ENCODE data around the gene GCDH.
A peak's percentile ranks its signal among the peaks of the same experiment; 100 is the strongest.
"Not testable (repeated sequence)": the region's sequence is repeated elsewhere in the genome, so short reads cannot be mapped to it uniquely, and the experiment has no call there.

Gene GCDH

DNA sequence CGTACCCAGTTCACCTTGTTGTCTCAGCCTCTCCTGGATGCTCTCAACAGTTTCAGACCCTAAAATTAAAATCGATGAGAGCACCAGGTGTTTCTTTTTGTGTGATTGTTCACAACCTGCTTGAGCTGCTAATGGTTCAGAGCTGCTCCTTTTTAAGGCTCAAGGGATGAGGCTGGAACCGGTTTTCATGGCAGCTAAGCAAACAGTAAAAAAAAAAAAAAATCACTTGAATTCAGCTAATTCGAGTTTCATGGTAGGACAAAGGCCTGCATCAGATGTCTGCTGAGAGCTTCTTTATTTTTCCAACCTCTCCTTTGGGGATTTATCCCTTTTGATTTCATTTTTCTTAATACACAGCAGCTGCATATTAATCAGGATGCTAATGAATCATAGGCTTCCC is 21.6 kb downstream of the GCDH start:
- peak; percentile 10 for DNase-seq

DNA sequence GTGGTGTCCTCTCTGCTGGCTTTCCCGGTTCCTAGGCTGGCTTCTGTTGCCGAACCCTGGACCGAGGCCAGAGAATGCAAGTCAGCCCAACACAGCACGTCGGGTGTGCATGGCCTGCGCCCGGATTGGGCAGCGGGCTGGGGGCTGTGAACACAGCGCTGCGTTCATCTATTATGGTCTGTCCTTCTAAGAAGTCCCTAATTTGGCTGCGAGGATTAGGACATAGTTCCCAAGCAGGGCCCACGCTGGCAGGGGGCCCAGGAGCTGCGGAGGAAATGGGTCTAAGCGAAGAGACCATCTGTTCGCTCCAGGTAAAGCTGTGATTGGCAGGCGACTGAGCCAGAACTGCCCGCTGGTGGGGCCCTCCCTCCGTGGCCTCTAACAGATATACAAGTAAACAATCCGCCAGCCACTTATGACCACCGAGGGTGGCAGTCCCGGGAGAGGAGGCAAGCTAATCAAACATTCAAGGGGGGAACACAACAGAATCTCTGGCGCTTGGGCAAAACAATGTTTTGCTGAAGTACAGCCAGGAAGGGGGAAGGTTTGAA is 22.1 kb downstream of the GCDH start:
- peak; percentile 98 for DNase-seq

DNA sequence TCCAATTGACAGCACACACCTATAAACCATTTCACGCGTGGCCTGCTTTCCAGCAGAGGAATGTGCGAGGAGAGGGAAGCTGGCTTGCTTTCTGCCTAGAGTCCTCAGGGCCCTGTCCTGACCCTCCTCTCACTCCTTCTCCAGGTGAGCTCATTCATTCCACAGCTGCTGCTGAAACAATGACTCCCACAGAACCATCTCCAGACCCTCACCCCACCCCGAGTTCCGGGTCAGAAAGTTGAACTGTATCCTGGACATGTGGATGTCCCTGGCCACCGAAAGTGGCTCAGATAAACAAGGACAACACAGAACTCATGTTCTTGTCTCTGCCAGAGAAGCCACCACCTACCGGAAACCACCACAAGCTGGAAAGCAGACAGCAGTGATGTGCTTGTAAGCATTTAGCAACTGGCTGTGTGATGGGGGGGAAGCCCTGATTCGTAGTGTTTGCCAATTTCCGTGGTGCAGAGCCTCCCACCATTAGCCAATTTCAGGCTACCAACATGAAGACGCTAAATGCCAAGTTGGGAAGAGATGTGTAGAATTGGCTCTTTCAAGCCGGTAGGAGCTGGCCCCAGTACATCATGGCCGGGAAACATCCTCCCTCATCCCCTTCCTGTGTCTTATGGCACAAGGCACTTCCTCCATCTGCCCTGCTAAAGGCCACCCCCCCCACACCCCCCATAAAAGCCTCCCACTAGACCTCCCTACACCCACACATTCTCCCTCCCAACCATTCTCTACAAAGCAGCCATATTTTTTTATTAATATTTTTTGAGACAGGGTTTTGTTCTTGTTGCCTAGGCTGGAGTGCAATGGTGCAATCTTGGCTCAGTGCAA is 23.1 kb downstream of the GCDH start:
- DNase-seq: no peak

DNA sequence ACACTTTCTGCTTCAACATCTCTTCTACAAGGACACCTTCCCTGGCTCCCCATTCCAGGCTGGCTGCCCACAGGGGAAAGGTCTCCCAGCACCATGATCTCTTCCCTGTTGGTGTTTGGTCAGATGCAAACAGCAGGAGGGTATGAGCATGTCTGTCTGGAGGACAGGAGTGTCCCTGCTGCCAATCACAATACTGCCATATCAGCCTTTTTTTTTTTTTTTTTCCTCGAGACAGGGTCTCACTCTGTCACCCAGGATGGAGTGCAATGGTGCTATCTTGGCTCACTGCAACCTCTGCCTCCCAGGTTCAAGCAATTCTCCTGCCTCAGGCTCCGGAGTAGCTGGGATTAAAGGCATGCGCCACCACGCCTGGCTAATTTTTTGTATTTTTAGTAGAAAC is 24.9 kb downstream of the GCDH start:
- not testable (repeated sequence) for DNase-seq

DNA sequence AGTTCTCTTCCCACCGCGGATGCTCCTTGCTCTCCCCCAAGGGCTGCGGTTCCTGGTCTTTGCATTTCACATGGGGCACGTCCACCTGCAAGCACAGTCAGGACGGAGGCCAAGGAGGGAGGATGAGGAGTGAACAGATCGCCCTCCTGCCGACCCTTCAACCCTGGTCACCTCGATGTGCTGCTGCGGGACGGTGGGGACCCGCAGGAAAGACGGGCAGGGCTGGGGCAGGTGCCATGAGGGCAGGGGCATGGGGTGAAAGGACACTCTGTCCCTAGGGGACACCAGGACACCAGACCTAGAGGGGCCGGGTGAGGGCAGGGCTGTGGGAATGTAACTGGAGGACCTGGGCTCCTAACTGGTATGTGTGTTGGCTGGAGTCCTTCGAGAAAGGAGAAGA is 27.3 kb downstream of the GCDH start:
- DNase-seq: no peak

DNA sequence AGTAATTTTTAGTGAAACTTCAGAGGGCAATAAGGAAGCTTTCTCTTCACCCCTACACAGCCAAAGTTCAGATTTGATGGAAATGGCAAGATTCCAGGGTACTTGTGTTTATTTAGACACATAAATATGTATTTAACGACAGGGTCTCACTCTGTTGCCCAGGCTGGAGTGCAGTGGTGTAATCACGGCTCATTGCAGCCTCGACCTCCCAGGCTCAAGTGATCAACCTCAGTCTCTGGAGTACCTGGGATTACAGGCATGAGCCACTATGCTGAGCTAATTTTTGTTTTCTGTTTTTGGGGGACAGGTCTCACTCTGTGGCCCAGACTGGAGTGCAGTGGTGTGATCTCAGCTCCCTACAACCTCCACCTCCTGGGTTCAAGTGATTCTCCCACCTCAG is 30.1 kb downstream of the GCDH start:
- no peak for DNase-seq

DNA sequence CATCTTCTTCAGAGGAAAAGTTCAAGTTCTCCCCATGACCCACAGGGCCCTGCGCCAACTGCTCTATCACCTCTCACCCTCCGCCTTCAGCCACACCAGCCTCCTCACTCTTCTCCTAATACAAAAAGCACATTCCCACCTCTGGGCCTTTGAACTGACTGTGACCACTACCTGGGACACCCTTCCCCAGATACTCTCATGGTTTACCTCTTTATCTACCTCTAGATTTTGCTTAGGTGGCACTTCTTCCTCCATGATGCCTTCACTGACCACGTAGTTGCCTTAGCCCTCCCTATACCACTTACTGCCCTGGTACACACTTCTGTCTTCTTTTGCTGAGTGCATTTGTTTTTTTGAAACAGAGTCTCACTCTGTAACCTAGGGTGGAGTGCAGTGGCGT is 32.0 kb downstream of the GCDH start:
- DNase-seq: no peak

DNA sequence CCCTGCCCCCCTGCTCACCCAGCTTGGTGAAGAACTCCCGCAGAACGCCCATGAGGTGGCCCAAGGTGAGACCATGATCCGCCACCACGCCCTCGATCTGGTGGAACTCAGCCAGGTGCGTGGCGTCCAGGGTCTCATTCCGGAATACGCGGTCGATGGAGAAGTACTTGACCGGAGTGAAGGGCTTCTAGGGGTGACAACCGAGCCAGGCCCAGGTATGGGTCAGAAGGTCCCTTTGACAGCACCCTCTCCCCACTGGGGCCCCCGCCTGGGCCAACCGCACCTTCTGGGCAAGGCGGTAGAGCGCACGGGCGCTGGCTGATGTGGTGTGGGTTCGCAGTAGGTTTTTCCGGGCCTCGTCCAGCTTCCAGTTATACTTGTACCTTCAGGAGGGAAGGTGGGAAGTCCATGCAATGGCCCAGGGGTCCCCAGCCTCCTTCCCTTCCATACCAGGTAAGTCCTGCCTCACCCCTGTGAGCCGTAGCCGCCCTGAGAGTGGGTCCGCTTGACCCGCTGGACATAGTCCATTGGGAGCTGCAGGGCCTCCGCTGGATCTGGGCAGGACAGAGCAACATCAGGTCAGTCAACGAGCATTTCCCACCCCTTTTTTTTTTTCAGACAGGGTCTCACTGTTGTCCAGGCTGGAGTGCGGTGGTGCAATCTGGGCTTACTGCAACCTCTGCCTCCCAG is 33.8 kb downstream of the GCDH start:
- DNase-seq: no peak

DNA sequence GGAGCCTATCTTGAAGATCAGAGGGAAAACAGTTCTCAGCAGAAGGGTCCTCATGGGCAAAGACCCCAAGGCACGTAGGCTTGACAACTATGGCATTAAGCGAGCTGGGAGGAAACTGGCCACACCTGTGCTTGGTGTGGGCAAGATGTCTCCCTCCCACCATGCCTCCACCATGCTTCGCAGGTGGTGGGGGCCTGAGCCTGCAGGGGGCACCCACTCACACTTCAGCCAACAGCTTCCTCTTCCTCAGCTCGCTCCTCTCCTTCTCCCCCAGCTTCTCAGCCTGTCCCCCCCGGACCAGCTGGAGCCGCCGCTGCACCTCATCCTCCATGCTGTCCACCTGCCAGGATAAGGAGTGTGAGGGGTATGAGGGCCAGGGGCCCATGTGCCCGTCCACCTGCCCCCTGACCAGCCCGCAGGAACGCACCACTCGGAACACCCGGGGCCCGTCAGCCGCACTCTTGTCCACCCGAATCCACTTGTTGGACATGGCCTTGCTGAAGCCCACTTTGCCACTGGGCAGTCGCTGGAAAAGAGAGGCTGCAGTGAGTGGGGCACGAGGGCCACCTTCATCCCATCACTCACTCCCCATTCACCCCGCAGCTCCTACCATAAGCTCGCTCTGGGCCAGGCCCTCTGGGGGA is 39.2 kb downstream of the GCDH start:
- DNase-seq: no peak

DNA sequence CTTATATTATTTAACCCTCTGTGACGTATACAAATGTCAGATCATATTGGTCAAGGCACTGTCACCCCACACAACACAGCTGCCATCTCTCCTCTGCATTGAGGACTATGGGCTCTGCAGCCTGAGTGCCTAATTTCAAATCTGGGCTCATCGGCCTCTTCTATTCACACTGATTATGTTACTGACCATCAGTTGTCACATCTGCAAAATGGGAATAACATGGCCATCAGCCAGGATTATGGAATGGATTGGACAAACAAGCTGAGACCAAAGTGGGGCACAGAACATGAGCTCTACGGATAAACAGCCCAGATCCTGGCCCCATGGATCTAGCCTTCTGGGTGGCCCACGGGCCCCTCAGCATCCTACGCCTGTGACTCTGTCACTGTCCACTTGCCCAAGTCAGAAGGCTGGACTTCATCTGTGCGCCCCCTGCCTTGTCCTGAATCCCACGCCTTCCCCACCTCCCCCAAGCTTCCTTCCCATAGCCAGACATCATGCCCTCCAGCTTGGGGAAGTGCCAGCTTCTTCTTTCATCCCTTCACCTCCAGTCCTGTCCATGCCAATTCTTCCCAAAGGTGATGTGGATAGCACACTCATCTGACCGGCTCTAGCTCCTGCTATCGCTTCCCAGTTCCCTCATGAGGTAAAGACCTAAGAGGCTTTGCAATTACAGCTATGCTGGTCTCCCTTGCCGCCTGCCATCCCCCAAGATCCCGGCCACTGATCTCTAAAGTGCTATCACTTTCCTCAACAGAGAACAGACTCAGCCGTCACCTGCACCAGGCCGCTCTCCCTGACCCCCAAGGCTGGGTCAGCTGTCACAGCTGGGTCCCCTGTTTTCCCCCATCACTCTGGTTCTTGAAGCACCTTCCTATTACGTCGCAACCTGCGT is 41.7 kb downstream of the GCDH start:
- no peak for DNase-seq

DNA sequence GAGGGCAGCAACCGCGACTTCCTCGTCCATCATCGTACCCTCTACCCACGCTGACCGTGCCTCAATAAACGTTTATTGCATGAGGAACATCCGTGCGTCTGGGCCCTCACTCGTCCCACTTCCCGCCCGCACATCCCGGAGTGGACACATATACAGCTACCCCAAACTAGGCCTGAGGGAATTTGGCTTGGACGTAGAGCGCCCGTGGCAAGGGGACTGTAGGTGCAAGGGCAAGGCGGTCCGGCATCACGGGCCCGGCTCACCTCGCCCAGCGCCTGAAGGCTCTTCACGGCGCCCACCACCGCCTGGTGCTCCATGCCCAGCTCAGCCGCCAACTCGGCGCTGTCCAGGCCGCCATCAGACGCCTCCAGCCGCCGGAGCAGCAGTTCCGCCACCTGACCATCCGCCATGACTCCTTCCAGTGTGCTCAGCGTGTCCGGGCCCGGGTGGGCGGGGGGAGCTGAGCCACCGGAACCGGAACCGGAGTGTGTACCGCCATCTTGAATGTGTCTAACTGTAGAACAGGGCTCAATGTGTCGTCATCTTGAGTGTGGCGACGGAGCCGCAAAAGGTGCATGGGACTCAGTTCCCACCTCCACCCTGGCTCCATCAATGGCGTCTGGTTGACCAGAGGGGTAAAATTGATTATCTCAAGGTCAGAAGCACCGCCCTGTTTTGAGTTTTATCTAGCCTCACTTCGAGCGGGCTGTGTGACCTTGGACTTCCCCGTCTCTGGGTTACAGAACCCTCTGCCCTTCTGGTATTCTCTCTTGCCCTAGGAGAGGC is 42.5 kb downstream of the GCDH start, which contains the start of gene FARSA:
Gene FARSA (minus strand): TSS at position 425 of the 786 bp plus-strand sequence. CDS start 15 bp downstream, at position 410.
- DNase-seq: peak; percentile 54

DNA sequence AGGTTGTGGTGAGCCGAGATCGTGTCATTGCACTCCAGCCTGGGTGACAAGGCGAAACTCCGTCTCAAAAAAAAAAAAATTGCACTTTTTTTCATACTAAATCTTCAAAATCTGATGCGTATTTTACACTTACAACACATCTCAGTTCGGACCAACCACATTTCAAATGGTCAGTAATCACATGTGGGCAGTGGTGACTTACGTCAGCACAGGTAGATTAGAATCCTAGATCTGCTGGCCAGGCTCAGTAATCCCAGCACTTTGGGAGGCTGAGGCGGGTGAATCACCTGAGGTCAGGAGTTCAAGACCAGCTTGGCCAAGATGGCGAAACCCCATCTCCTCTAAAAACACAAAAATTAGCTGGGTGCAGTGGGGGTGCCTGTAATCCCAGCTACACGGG is 44.1 kb downstream of the GCDH start:
- no peak for DNase-seq

DNA sequence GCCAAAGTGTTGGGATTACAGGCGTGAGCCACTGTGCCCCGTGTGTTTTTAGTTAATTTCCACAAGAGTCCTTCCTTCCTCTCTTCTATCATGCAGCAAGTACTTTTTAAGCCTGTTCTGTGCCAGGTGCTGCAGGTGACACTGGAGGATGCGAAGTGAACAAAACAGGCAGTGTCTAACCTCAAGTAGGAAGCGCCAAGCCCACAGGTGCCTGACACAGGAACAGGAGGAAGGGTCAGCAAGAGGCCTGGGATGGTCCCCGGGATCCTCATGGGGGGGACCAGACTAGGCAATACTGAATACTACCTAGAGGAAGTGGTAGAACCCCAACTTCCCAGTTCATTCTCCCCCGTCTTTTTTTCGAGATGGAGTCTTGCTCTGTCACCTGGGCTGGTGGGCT is 45.6 kb downstream of the GCDH start:
- no peak for DNase-seq

DNA sequence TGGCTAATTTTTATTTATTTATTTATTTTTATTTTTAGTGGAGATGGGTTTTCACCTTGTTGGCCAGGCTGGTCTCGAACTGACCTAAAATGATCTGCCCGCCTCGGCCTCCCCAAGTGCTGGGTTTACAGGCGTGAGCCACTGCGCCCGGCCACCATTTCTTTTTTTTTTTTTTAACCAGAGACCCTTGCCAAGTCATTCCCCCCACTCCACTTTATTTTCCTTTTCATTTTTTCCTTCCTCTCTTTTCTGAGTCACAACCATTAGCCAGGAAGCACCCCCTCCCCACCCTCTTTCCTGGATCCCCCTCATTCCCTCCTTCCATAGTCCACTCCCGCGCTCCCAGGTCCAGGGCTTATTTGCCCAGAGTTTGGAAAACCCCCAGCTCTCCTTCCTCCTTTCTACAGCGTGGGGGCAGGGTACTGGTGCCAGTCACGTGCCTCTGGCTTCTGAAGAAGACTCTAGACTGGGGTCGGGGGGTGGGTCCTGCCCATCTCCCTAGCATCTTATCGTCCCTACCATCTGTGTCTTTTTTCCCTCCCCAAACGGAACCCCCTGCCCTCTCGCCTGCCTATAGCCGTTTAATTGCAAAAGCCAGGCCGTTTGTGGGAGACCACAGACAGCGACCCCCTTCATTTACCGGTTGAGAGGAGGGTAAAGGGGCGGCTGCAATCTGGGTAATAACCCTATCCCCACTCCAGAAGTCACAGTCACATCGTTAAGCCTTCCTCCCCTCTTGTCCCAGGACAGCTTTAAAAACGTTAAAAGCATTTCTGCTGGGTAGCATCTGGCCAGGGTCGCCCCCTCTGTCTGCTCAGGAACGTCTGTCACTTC is 46.4 kb downstream of the GCDH start:
- peak; percentile 93 for DNase-seq

DNA sequence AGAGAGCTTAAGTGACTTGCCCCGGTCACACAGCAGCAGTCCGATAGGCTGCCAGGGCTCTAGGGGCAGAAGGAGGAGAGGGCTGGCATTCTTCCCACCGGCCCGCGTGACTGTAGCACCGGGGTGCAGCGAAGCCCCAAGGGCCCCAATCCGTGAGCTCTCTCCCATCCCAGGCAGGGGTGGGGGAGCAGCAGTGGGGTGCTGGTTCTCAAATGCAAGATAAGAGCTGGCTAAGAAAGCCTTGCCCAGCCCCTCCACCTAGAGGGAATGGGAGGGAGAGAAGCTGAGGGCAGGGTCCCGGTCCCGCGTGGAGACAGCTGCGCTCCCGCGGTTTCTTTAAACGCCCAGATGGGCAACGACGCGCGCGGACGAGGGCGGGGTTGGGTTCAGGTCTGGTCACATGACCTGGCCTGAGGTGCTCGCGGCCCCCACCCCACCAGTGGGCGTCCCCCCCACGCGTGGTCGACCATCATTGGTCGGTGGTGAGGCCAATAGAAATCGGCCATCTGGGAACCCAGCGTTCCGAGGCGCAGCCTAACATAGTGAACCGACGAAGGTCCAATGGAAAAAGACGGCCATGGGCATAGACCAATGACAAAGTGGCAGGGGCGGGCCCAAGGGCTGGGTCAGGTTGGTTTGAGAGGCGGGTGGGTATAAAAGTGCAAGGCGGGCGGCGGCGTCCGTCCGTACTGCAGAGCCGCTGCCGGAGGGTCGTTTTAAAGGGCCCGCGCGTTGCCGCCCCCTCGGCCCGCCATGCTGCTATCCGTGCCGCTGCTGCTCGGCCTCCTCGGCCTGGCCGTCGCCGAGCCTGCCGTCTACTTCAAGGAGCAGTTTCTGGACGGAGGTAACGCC is 47.2 kb downstream of the GCDH start, which contains the start of gene CALR:
Gene CALR (plus strand): TSS at position 683 of the 852 bp plus-strand sequence. CDS start 71 bp downstream, at position 754.
- peak; percentile 97 for DNase-seq

DNA sequence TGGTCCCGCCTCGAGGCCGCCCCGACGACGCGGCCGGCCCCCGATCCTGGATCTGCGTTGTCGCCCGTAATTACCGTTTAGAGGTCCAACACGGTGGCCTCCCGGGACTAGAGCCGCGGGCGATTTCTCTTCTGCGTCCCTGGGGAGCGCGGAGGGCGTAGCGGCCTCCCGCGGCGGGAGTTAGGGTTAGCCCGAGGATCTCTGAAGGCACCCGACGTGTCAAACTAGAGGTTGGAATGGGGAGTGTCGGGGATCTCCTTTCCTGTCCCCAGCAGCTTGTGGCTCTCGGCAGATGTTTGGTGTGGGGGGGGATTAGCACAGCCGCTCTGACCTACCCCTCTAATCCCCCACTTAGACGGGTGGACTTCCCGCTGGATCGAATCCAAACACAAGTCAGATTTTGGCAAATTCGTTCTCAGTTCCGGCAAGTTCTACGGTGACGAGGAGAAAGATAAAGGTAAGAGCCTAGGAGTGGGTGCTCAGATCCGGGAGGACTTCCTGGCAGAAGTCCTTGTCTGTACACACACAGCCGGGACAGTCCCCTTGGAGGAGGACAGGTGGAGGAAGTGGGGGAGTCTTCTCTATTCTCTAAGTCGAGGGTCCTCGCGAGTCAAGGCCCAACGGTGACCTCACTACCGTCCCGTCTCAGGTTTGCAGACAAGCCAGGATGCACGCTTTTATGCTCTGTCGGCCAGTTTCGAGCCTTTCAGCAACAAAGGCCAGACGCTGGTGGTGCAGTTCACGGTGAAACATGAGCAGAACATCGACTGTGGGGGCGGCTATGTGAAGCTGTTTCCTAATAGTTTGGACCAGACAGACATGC is 48.0 kb downstream of the GCDH start:
- peak; percentile 58 for DNase-seq

DNA sequence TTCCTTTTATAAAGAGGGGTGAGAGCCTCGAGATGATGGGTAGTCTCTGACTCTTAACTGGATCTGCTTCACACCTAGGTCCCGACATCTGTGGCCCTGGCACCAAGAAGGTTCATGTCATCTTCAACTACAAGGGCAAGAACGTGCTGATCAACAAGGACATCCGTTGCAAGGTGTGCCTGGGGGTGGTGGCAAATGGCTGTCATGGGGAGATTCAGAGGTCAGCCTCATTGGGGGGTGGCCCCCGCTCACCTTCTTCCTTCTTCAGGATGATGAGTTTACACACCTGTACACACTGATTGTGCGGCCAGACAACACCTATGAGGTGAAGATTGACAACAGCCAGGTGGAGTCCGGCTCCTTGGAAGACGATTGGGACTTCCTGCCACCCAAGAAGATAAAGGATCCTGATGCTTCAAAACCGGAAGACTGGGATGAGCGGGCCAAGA is 49.0 kb downstream of the GCDH start:
- no peak for DNase-seq

DNA sequence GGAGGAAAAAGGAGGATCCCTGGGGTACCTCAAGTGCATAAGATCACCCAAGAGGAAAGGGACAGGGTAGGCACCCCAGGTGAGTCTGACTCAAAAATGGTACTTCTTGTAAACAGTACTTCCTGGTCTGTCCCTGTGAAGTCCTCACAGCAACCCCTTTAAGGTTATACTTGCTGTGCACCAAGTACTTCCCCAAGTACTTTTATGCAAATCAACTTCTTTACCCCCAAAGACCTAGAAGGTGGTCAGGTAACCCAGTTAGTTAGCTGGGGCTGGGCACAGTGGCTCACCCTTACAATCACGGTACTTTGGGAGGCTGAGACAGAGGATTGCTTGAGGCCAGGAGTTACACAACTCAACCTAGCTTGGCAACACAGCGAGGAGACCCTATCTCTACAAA is 49.9 kb downstream of the GCDH start:
- DNase-seq: no peak
